ENCODE results near the gene MXRA8. TPM values are rescaled to one million over a fixed set of nuclear protein-coding genes. Genes with fewer than 3 reads are reported as not detected.

Gene MXRA8
- total and polyA plus RNA-seq, 9 of the 15 experiments (the other 6 are each of a cell fraction or from before 2014, with no cell fraction given): 0.66 to 11.3 (median 6.3) TPM

DNA sequence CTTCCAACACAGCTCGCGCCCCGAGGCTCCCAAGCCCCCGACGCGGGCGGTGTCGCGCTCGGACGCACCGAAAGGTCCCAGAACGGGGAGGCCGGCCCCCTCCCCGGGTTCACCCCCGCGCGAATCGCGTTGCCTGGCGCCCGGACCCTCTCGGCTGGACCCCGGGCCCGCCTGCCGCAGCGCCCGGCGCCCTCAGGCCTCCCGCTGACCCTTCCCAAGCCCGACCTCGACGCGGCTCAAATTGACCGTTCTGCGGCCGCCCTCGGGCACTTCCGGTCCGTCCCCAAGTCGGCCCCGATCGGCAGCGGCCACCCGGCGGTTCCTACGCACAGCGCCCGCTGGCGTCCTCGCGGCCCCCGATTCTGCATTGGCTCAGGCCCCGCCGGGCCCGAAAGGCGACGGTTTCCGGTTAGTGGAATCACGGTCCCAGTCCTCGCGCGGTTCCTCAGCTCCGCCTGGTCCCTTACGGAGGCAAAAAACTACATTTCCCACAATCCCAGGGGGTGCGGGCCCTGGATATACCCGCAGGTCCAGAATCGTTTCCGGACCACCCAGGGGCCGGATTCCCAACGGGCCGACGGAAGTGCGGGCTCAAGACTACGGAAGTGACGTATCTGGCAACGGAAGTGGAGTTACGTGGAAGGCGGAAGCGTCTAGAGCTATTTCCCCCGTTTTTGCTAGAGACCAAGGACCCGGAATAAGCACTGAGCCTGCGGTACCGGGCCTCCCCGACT is 16.7 kb upstream of the MXRA8 start, which contains the start of gene AURKAIP1 (continued):
- TF ChIP-seq KDM4B (IDR thresholded peaks at IDR 0.05; ENCODE audit: borderline replicate concordance in 2 of 2, low read depth in 1 of 2) (peak in 1 of 2 experiments; percentile 96; a peak in 2 of 4 replicates), SMARCC2 (IDR thresholded peaks at IDR 0.05; ENCODE audit: low read depth) (no peak), ZNF449 (CRISPR knock-in tag; IDR thresholded peaks at IDR 0.05) (no peak), ZNF695 (CRISPR knock-in tag; IDR thresholded peaks at IDR 0.05) (no peak), SMARCE1 (IDR thresholded peaks at IDR 0.05) (no peak), TRIM24 (IDR thresholded peaks at IDR 0.05) (peak in 1 of 2 experiments; percentile 100; a peak in 2 of 4 replicates), ZNF586 (CRISPR knock-in tag; conservative IDR thresholded peaks at IDR 0.05) (no peak), PCBP1 (IDR thresholded peaks at IDR 0.05; ENCODE audit: low read depth, low read length, poor library complexity, severe bottlenecking) (peak; percentile 25), POLR2AphosphoS2 (IDR thresholded peaks at IDR 0.05; ENCODE audit: low read length) (peak; percentile 48; the same call in 1 of the 2 replicates), MAFG (tag; conservative IDR thresholded peaks at IDR 0.05) (no peak), CCAR2 (IDR thresholded peaks at IDR 0.05; ENCODE audit: low read depth, low read length) (no peak), CHCHD3 (CRISPR knock-in tag; IDR thresholded peaks at IDR 0.05) (no peak), CCNT2 (IDR thresholded peaks at IDR 0.05; ENCODE audit: borderline replicate concordance, extremely low read depth, insufficient read length, low read depth, low read length) (peak; percentile 93), HDAC8 (tag; IDR thresholded peaks at IDR 0.05) (peak; percentile 70; the same call in 1 of the 2 replicates), ZNF12 (CRISPR knock-in tag; IDR thresholded peaks at IDR 0.05) (peak; percentile 83), CTCFL (IDR thresholded peaks at IDR 0.05; ENCODE audit: borderline replicate concordance, insufficient read depth, low read depth, low read length, poor library complexity, severe bottlenecking) (peak; percentile 92), ZNF354B (CRISPR knock-in tag; IDR thresholded peaks at IDR 0.05) (peak; percentile 34; the same call in 1 of the 2 replicates), KDM2B (CRISPR knock-in tag; IDR thresholded peaks at IDR 0.05) (peak; percentile 98), ZNF174 (CRISPR knock-in tag; IDR thresholded peaks at IDR 0.05) (0 out of 2 replicates have a peak, but pooled peaks have one; percentile 56)
- TF ChIP-seq, protein P1, sequence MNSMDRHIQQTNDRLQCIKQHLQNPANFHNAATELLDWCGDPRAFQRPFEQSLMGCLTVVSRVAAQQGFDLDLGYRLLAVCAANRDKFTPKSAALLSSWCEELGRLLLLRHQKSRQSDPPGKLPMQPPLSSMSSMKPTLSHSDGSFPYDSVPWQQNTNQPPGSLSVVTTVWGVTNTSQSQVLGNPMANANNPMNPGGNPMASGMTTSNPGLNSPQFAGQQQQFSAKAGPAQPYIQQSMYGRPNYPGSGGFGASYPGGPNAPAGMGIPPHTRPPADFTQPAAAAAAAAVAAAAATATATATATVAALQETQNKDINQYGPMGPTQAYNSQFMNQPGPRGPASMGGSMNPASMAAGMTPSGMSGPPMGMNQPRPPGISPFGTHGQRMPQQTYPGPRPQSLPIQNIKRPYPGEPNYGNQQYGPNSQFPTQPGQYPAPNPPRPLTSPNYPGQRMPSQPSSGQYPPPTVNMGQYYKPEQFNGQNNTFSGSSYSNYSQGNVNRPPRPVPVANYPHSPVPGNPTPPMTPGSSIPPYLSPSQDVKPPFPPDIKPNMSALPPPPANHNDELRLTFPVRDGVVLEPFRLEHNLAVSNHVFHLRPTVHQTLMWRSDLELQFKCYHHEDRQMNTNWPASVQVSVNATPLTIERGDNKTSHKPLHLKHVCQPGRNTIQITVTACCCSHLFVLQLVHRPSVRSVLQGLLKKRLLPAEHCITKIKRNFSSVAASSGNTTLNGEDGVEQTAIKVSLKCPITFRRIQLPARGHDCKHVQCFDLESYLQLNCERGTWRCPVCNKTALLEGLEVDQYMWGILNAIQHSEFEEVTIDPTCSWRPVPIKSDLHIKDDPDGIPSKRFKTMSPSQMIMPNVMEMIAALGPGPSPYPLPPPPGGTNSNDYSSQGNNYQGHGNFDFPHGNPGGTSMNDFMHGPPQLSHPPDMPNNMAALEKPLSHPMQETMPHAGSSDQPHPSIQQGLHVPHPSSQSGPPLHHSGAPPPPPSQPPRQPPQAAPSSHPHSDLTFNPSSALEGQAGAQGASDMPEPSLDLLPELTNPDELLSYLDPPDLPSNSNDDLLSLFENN (IDR thresholded peaks at IDR 0.05; ENCODE audit: low read depth in 2 of 2, low read length in 2 of 2): peak; percentile 39 to 55; a peak in 2 of 4 replicates
- TF ChIP-seq, protein P2, sequence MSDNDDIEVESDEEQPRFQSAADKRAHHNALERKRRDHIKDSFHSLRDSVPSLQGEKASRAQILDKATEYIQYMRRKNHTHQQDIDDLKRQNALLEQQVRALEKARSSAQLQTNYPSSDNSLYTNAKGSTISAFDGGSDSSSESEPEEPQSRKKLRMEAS (CRISPR knock-in tag; IDR thresholded peaks at IDR 0.05): peak; percentile 80
